Measurements from ENCODE around the gene AKR1C3.
"Not testable (repeated sequence)": the region's sequence is repeated elsewhere in the genome, so short reads cannot be mapped to it uniquely, and the experiment has no call there.

AKR1C3 gene

DNA sequence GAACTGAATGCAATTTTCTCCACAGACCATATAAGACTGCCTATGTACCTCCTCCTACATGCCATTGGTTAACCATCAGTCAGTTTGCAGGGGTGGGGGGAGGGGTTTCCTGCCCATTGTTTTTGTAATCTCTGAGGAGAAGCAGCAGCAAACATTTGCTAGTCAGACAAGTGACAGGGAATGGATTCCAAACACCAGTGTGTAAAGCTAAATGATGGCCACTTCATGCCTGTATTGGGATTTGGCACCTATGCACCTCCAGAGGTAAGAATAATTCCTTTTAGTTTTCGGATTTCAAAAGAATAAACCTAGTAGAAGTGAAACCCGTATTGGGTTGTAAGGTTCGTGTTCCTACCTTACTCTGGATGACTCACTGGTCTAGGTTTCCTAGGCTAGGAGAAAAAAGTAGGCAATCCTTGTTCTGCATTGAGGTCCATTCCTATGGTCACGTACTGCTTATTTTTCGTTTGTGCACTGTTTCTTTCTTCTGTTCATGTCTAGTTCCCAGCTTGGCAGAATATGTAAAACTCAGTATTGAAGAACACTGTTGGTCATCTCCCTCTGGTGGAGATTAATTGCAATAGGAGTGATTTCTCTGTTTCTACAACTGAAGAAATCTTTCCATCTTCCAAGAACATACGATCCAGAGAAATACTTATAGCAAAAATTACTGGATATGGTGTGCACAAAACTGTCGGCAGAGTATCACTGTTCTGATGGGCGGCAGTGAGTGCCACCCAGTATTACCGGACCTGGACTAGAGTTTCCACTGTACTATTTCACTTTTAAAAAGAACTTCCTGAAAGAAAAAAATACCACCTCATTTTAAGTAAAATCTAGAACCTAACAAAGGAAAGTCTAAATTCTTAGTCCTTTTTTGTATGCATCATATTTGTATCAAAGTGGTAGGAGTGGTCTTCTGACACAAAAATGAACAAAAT lies at the start of gene AKR1C3:
Gene AKR1C3, plus strand, starts transcription at position 150 of the 941 bp plus-strand sequence. Its CDS starts 31 bp downstream, at position 181.
- Histone ChIP-seq H3K9ac (ENCODE audit: low read depth, low read length) (peak within 1 kb of the TSS; percentile 41), H3K9me3 (ENCODE audit: control insufficient read depth, insufficient read depth, low read length) (no peaks in the 10 kb centered on the region), H3K4me1 (ENCODE audit: insufficient read depth, low read length) (0 out of 2 replicates have a peak, but pooled peaks cover 4% of the 10 kb centered on the region), H3K36me3 (ENCODE audit: insufficient read depth, low read length) (no peaks in the 10 kb centered on the region)

DNA sequence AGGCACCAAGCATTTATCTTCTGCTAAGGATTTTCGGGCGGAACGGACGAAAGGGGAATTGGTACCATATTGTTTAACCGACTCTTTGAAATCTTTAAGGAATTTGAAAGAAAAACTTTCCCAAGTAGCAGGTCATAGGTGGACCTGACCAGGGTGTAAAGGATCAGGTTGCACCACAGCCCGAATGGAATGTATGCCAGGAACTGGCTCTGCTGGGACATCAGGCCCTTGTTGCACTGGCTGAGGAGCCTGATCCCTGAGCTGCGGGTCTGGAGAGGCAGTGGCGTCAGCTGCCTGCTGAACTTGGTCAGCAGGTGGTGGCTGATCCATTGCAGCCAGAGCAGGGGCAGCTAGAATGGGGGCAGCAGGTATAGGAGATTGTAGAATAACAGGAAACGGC lies 49.1 kb upstream of the AKR1C3 start:
- H3K4me1 ChIP-seq (ENCODE audit: insufficient read depth, low read length), result no peaks in the 10 kb centered on the region
- no peaks in the 10 kb centered on the region; the same call in 1 of the 2 replicates for H3K9me3 ChIP-seq (ENCODE audit: control insufficient read depth, insufficient read depth, low read length)
- no peak overlapping the region for H3K9ac ChIP-seq (ENCODE audit: low read depth, low read length)
- H3K36me3 ChIP-seq (ENCODE audit: insufficient read depth, low read length), result no peaks in the 10 kb centered on the region

DNA sequence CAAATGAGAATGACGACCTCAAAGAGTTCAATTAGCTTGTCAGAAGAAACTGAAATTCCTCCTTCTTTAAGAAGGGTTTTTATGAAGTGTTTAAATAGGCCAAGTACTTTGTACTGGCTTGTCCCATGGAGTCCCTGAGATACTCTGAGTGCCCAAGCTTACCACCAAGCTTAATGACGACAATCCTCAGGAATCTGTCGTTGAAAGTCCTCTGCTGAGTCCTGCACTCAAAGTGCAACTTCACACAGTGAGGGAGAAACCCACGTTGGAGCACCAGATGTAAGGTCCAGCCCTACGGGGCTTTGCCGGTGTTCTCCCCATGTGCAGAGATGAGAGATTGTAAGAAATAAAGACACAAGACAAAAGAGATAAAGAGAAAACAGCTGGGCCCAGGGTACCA lies 47.8 kb upstream of the AKR1C3 start:
- no peak overlapping the region for H3K9ac ChIP-seq (ENCODE audit: low read depth, low read length)

DNA sequence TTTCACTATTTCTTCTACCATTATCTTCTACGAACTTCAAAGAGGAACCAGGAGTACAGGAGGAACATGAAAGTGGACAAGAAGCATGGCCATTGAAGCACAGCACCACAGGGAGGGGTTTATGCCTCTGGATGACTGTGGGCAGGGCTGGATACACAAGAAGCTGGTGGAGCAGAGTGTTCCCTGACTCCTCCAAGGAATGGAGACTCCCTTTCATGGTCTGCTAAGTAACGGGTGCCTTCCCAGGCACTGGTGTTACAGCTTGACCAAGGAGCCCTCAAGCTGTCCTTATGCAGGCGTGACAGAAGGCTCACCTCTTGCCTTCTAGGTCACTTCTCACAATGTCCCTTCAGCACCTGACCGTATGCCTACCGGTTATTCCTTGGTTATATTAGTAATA lies 47.2 kb upstream of the AKR1C3 start:
- not testable (repeated sequence) for H3K36me3 ChIP-seq (ENCODE audit: insufficient read depth, low read length); H3K4me1 ChIP-seq (ENCODE audit: insufficient read depth, low read length); H3K9me3 ChIP-seq (ENCODE audit: control insufficient read depth, insufficient read depth, low read length); H3K9ac ChIP-seq (ENCODE audit: low read depth, low read length)

More for the DNA sequence above, 47.8 kb upstream of the AKR1C3 start:
- Histone ChIP-seq H3K9me3 (ENCODE audit: control insufficient read depth, insufficient read depth, low read length) (no peaks in the 10 kb centered on the region), H3K4me1 (ENCODE audit: insufficient read depth, low read length) (no peaks in the 10 kb centered on the region), H3K36me3 (ENCODE audit: insufficient read depth, low read length) (no peaks in the 10 kb centered on the region)

DNA sequence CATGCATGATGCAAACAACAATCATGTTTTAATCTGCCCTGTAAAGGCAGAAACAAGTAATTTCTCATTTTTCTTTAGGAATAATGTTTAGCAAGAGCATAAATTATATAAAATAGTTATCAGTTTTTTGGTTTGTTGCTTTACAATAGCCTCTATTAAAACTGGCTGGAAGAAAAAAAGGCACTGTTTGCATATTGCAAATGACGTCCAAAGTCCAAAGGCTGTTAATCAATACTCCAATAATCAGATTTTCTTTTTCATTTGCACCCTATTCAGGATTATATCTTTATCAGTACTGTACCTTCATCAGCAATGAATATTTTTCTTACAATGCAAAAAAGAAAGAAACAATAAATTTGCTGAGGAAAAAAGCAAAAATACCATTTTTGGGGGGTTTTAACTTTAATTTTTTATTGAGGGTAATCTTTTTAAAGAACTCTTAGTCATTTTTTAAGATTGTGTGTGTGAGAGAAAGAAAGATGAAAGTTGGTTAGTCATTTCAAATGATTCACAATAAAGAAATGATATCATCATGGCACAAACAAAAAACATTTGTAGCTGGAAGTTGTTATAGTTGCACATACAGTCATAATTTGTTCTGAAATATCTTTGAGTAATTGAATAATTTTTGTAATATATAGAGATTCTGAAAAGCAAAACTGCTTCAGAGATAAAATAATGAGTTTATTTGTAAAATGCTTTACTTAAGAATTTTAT lies 46.1 kb upstream of the AKR1C3 start:
- Histone ChIP-seq H3K9ac (ENCODE audit: low read depth, low read length) (no peak overlapping the region), H3K4me1 (ENCODE audit: insufficient read depth, low read length) (no peaks in the 10 kb centered on the region), H3K9me3 (ENCODE audit: control insufficient read depth, insufficient read depth, low read length) (no peaks in the 10 kb centered on the region), H3K36me3 (ENCODE audit: insufficient read depth, low read length) (no peaks in the 10 kb centered on the region)

DNA sequence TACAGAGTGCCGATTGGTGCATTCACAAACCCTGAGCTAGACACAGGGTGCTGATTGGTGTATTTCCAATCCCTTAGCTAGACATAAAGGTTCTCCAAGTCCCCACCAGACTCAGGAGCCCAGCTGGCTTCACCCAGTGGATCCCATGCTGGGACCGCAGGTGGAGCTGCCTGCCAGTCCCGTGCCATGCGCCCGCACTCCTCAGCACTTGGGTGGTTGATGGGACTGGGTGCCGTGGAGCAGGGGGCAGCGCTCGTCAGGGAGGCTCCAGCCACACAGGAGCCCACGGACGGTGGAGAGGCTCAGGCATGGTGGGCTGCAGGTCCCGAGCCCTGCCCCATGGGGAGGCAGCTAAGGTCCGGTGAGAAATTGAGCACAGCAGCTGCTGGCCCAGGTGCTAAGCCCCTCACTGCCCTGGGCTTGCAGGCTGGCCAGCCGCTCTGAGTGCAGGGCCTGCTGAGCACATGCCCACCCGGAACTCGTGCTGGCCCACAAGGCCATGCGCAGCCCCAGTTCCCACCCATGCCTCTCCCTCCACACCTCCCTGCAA lies 41.2 kb upstream of the AKR1C3 start:
- H3K9me3 ChIP-seq (ENCODE audit: control insufficient read depth, insufficient read depth, low read length); H3K9ac ChIP-seq (ENCODE audit: low read depth, low read length); H3K4me1 ChIP-seq (ENCODE audit: insufficient read depth, low read length); H3K36me3 ChIP-seq (ENCODE audit: insufficient read depth, low read length): not testable (repeated sequence)

DNA sequence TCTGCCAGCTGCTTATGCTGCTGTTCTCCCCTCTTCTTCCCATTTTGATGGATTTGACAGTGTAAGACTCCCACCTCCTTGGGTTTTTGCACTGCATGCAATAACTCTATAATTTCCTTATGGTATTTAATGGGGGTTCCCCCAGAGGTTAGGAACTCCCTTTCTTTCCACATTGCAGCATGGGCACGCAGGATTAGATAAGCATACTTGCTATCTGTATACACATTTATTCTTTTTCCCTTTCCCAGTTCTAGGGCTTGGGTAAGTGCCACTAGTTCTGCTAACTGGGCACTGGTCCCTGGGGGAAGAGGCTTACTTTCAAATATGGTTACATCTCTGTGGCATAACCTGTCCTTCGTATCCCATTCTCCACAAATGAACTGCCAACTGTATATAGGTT lies 39.4 kb upstream of the AKR1C3 start:
- not testable (repeated sequence) for H3K9me3 ChIP-seq (ENCODE audit: control insufficient read depth, insufficient read depth, low read length); H3K9ac ChIP-seq (ENCODE audit: low read depth, low read length)

DNA sequence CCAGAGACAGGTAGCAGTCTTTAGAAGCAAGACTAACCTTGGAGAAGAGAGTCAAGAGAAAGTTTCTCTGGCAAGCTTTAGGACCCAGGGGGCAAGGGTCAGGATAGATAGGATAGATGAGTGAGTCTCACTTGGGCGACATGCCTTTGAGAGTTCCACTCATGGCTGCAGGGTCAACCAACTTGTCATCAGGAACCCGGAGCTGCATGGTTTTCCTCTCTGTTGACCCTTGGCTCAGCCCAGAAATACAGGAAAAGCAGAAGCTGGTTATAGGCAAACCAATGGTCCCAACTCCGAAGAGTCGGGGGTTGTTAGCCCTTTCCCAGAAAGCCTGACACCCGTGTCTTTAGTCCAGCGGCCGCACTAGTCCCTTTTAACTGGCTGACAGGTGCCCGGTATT lies 34.9 kb upstream of the AKR1C3 start:
- not testable (repeated sequence) for H3K4me1 ChIP-seq (ENCODE audit: insufficient read depth, low read length); H3K36me3 ChIP-seq (ENCODE audit: insufficient read depth, low read length); H3K9ac ChIP-seq (ENCODE audit: low read depth, low read length); H3K9me3 ChIP-seq (ENCODE audit: control insufficient read depth, insufficient read depth, low read length)

More for the DNA sequence above, 39.4 kb upstream of the AKR1C3 start:
- H3K36me3 ChIP-seq (ENCODE audit: insufficient read depth, low read length); H3K4me1 ChIP-seq (ENCODE audit: insufficient read depth, low read length): not testable (repeated sequence)

DNA sequence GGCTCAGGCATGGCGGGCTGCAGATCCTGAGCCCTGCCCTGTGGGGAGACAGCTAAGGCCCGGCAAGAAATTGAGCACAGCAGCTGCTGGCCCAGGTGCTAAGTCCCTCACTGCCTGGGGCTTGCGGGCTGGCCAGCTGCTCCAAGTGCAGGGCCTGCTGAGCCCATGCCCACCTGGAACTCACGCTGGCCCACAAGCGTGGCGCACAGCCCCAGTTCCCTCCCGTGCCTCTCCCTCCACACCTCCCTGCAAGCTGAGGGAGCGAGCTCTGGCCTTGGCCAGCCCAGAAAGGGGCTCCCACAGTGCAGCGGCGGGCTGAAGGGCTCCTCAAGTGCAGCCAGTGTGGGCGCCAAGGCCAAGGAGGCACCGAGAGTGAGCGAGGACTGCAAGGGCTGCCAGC lies 33.4 kb upstream of the AKR1C3 start:
- H3K9me3 ChIP-seq (ENCODE audit: control insufficient read depth, insufficient read depth, low read length); H3K36me3 ChIP-seq (ENCODE audit: insufficient read depth, low read length); H3K4me1 ChIP-seq (ENCODE audit: insufficient read depth, low read length); H3K9ac ChIP-seq (ENCODE audit: low read depth, low read length): not testable (repeated sequence)

DNA sequence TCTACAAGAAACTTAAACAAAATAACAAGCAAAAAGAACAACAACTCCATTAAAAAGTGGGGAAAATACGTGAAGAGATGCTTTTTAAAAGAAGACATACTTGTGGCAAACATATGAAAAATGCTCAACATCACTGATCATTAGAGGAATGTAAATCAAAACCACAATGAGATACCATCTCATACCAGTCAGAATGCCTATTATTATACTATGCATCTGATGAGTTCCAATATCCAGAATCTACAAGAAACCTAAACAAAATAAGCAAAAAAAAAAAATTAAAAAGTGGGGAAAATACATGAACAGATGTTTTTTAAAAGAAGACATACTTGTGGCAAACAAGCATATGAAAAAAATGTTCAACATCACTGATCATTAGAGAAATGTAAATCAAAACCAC lies 29.6 kb upstream of the AKR1C3 start:
- Histone ChIP-seq H3K9me3 (ENCODE audit: control insufficient read depth, insufficient read depth, low read length) (no peaks in the 10 kb centered on the region; the same call in 1 of the 2 replicates), H3K36me3 (ENCODE audit: insufficient read depth, low read length) (no peaks in the 10 kb centered on the region), H3K9ac (ENCODE audit: low read depth, low read length) (no peak overlapping the region), H3K4me1 (ENCODE audit: insufficient read depth, low read length) (no peaks in the 10 kb centered on the region)

DNA sequence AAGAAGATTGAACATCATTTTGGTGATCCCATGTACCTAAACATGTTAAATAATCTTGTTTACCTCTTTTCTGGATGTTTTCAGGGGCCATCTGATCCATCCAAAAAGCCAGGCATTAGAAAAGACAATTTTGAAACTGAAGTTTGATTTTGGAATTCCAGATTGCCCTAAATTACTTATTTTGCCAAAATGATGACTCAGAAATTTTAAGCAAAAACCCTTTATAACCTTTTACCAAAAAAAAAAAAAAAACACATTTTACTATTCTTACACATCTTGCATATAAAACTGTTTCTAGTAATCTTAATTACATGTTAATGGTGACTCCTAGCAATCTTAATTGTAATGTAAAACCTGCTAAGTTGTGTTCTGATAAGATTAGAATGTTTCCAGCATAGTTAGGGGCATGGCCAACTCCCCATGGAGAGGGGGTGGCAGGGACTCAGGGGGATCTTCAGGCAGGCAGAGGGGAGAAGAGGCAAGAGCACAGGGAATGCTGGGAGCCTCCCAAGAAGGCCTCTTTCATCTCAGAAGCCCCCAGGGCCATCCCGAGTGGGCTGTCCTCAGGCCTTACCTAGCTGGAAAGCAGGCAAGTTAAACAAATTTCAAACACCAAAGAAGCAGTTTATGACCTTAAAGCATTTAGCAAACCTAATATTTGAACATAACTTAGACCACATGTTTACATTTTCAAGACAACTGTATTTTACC lies 25.8 kb upstream of the AKR1C3 start:
- Histone ChIP-seq H3K36me3 (ENCODE audit: insufficient read depth, low read length) (no peaks in the 10 kb centered on the region; the same call in 1 of the 2 replicates), H3K9me3 (ENCODE audit: control insufficient read depth, insufficient read depth, low read length) (peaks cover 7% of the 10 kb centered on the region), H3K9ac (ENCODE audit: low read depth, low read length) (no peak overlapping the region), H3K4me1 (ENCODE audit: insufficient read depth, low read length) (peaks cover 7% of the 10 kb centered on the region; the same call in 1 of the 2 replicates)

DNA sequence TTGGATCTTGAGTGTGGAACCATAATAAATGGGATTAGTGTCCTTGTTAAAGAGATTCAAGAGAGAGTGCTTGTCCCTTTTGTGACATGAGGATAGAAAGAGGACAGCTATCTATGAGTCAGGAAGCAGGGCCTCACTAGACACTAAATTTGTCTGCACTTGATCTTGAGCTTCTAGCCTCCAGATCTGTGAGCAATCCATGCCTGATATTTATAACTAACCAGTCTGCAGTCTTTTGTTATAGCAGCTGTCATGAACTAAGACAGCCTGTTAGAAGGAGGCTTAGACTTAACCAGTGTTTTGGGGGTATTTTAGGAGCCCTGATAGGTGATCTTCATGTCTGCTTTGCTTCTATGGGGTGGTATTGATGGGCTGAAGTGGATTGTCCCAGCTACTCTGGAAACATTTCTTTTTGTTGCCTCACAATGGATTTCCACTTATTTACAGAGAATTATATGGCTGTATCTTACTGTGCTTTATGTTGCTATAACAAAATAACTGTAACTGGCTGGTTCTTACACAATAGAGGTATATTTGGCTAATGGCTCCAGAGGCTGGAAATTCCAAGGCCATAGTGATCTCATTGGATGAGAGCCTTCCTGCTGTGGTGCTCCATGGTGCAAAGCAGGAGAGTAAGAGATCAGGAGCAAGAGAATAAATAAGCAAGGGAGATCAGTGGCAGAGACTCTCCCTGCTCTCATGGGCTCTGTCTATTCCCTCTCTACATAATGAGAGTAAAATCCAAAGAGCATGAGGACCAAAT lies 23.4 kb upstream of the AKR1C3 start:
- peaks cover 7% of the 10 kb centered on the region for H3K9me3 ChIP-seq (ENCODE audit: control insufficient read depth, insufficient read depth, low read length)
- H3K9ac ChIP-seq (ENCODE audit: low read depth, low read length), result no peak overlapping the region
- peaks cover 7% of the 10 kb centered on the region; the same call in 1 of the 2 replicates for H3K4me1 ChIP-seq (ENCODE audit: insufficient read depth, low read length)
- no peaks in the 10 kb centered on the region; the same call in 1 of the 2 replicates for H3K36me3 ChIP-seq (ENCODE audit: insufficient read depth, low read length)

DNA sequence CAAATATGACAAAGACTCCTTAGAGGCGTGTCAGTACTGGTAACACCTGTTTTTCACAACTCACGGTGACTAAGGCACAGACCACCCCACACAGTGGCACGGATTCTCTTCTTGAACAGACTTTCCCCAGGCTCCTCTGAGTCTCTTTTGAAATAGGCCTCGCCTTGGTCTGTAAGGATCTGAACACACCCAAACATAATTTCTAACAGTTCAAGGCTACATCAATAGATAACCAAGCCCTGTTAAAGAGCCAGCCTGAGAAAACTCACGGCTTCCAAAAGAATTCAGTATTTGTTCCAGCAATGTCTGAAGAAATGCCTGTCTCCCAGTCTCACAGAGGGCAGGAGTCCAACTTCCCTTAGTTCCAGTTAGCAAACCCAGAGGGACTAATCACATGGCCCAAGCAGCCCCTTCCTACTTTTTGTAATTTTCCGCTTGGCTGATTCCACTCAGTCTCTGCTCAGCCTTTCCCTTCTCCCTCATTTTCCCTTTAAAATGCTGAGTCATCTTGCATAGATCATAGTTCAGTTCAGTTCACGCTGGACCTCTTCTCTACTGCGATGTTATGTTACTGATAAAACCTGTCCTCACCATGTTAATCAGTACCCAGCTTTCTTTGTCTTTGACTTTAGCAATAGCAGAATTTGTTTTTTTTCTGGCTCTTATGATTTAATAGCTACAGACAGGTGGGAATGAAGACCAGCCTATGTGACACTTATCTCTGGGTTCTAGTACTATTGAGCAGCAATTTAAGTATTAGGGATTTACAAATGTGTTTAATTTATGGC lies 22.6 kb upstream of the AKR1C3 start:
- no peak overlapping the region for H3K9ac ChIP-seq (ENCODE audit: low read depth, low read length)

More for the DNA sequence above, 22.6 kb upstream of the AKR1C3 start:
- no peaks in the 10 kb centered on the region; the same call in 1 of the 2 replicates for H3K36me3 ChIP-seq (ENCODE audit: insufficient read depth, low read length)
- peaks cover 7% of the 10 kb centered on the region; the same call in 1 of the 2 replicates for H3K4me1 ChIP-seq (ENCODE audit: insufficient read depth, low read length)
- H3K9me3 ChIP-seq (ENCODE audit: control insufficient read depth, insufficient read depth, low read length), result peaks cover 7% of the 10 kb centered on the region
